Activated T-helper 1 cell treated with anti-CD3 and anti-CD28 coated beads, Interleukin-12 subunit alpha, Interleukin-12 subunit beta, Interleukin-2, Interleukin-4 antibody, amounts not matched to agents 30 ng/mL and 10 ng/mL and 1 ng/mL, durations not matched to agents 14 hours and 24 hours and 36 hours (primary cell): Measurements from ENCODE around the gene IKBKE. TPM values are rescaled to one million over a fixed set of nuclear protein-coding genes. Genes with fewer than 3 reads are reported as not detected.

Source experiments
- DNase-seq: peaks from one replicate; pipeline ENCODE4 v3.0.0; 2021; ENCODE audit warnings: low spot score
- H3K27ac Mint-ChIP-seq: one replicate; pipeline ENCODE4 v1.8.0; 2021; ENCODE audit warnings: mild to moderate bottlenecking, mixed read lengths
- H3K27me3 Mint-ChIP-seq: one replicate; pipeline ENCODE4 v1.8.0; 2022; ENCODE audit warnings: mild to moderate bottlenecking, moderate library complexity, mixed read lengths; ENCODE audit not compliant: insufficient read depth
- H3K36me3 Mint-ChIP-seq: one replicate; pipeline ENCODE4 v1.8.0; 2021; ENCODE audit warnings: low read depth, mixed read lengths
- H3K4me1 Mint-ChIP-seq: one replicate; pipeline ENCODE4 v1.8.0; 2021; ENCODE audit warnings: low read depth, mixed read lengths
- H3K4me3 Mint-ChIP-seq: one replicate; pipeline ENCODE4 v1.8.0; 2021; ENCODE audit warnings: mild to moderate bottlenecking, moderate library complexity, mixed read lengths
- H3K9me3 Mint-ChIP-seq: one replicate; pipeline ENCODE4 v1.8.0; 2021; ENCODE audit warnings: mixed read lengths
- intact Hi-C: fragments of 100-400 bp; cut with micrococcal nuclease; formaldehyde crosslinking; loops from one replicate; pipeline ENCODE4 v1.15.1; 2024
- total RNA-seq: library from RNA; stranded (reverse); gene quantifications from 2 replicates; pipeline ENCODE4 v1.2.3, GENCODE V29; 2022

Gene IKBKE
- total RNA-seq, 1 donor from 2014 or later = 59.8 TPM

- Mint-ChIP-seq H3K27me3 (peaks cover 3% of the 10 kb centered on the region), H3K4me1 (peaks cover 12% of the 10 kb centered on the region), H3K36me3 (peaks cover 5% of the 10 kb centered on the region), H3K9me3 (no peaks in the 10 kb centered on the region), H3K4me3 (no peak overlapping the region), H3K27ac (no peak overlapping the region)
- intact Hi-C loops = no loop called here
- no peak for DNase-seq
Measured at GRCh38 chr1:206537141-206537540, 66.9 kb downstream of the IKBKE start.

- H3K27ac Mint-ChIP-seq = no peak overlapping the region
- H3K4me3 Mint-ChIP-seq = no peak overlapping the region
- H3K27me3 Mint-ChIP-seq = peaks cover 3% of the 10 kb centered on the region
- DNase-seq = no peak
- intact Hi-C loops = no loop called here
- H3K9me3 Mint-ChIP-seq = no peaks in the 10 kb centered on the region
- H3K4me1 Mint-ChIP-seq = peaks cover 12% of the 10 kb centered on the region
- peaks cover 8% of the 10 kb centered on the region for H3K36me3 Mint-ChIP-seq
Measured at GRCh38 chr1:206538086-206538770, 68.0 kb downstream of the IKBKE start.

GRCh38 chr1:206538901-206539640, 68.8 kb downstream of the IKBKE start:
- peaks cover 8% of the 10 kb centered on the region for H3K36me3 Mint-ChIP-seq
- H3K27ac Mint-ChIP-seq = no peak overlapping the region
- no peak overlapping the region for H3K4me3 Mint-ChIP-seq
- peaks cover 12% of the 10 kb centered on the region for H3K4me1 Mint-ChIP-seq
- intact Hi-C loops = no loop called here
- H3K27me3 Mint-ChIP-seq = peaks cover 3% of the 10 kb centered on the region
- no peak for DNase-seq
- no peaks in the 10 kb centered on the region for H3K9me3 Mint-ChIP-seq

GRCh38 chr1:206540044-206540780, 69.9 kb downstream of the IKBKE start:
- Mint-ChIP-seq H3K9me3 (no peaks in the 10 kb centered on the region), H3K36me3 (peaks cover 8% of the 10 kb centered on the region), H3K27me3 (peaks cover 2% of the 10 kb centered on the region), H3K27ac (peak overlapping the region; percentile 31), H3K4me3 (no peak overlapping the region), H3K4me1 (peaks cover 22% of the 10 kb centered on the region)
- intact Hi-C loops = no loop called here
- DNase-seq = no peak

GRCh38 chr1:206541236-206541833, 71.1 kb downstream of the IKBKE start:
- intact Hi-C loops = no loop called here
- H3K9me3 Mint-ChIP-seq = no peaks in the 10 kb centered on the region

GRCh38 chr1:206544562-206545257, 74.4 kb downstream of the IKBKE start:
- Mint-ChIP-seq H3K27ac (peak overlapping the region; percentile 22), H3K36me3 (peaks cover 9% of the 10 kb centered on the region), H3K9me3 (no peaks in the 10 kb centered on the region), H3K4me1 (peaks cover 33% of the 10 kb centered on the region), H3K4me3 (no peak overlapping the region), H3K27me3 (peaks cover 2% of the 10 kb centered on the region)
- DNase-seq = peak; percentile 69
- intact Hi-C loops = loop anchor here (1.0 to 2.0 kb wide), 5 partner anchors 12 to 120 kb away; no protein-coding TSS in a partner anchor

More at GRCh38 chr1:206541236-206541833, 71.1 kb downstream of the IKBKE start:
- DNase-seq = no peak
- Mint-ChIP-seq H3K4me1 (peaks cover 28% of the 10 kb centered on the region), H3K36me3 (peaks cover 8% of the 10 kb centered on the region), H3K4me3 (no peak overlapping the region), H3K27me3 (no peaks in the 10 kb centered on the region), H3K27ac (no peak overlapping the region)

- Mint-ChIP-seq H3K36me3 (peaks cover 9% of the 10 kb centered on the region), H3K4me1 (peaks cover 35% of the 10 kb centered on the region), H3K27ac (no peak overlapping the region), H3K27me3 (peaks cover 2% of the 10 kb centered on the region), H3K4me3 (no peak overlapping the region), H3K9me3 (no peaks in the 10 kb centered on the region)
- no peak for DNase-seq
- intact Hi-C loops = loop anchor here (1.0 to 2.0 kb wide), 5 partner anchors 11 to 119 kb away; no protein-coding TSS in a partner anchor
Measured at GRCh38 chr1:206545351-206545750, 75.1 kb downstream of the IKBKE start.

Other genes starting within 250 kb of the IKBKE start
- 220 and 221 TPM in 2 replicates for gene RASSF5, start 37.1 kb downstream of the IKBKE start, total RNA-seq
- 89.1 and 101 TPM in 2 replicates for gene EIF2D, start 142.0 kb downstream of the IKBKE start, total RNA-seq
- 22.1 and 23.3 TPM in 2 replicates for gene DYRK3, start 165.1 kb downstream of the IKBKE start, total RNA-seq
- gene MAPKAPK2, start 214.4 kb downstream of the IKBKE start, total RNA-seq = 117 and 120 TPM in 2 replicates